ENCODE measurements around the gene C9orf43. TPM values are rescaled to one million over a fixed set of nuclear protein-coding genes. Genes with fewer than 3 reads are reported as not detected.

Gene C9orf43
- total RNA-seq, 1 donor from 2014 or later, result 0.35 TPM

GRCh38 chr9:113468716-113469448 lies 58.3 kb downstream of the C9orf43 start:
- ATAC-seq (no peak), DNase-seq (no peak)
- H3K27ac ChIP-seq, result no peak overlapping the region
- H3K9me3 ChIP-seq, result no peaks in the 10 kb centered on the region
- no peaks in the 10 kb centered on the region for H3K27me3 ChIP-seq (ENCODE audit: low read depth)
- H3K36me3 ChIP-seq, result no peaks in the 10 kb centered on the region
- intact Hi-C loops (cut with DNase I), result no loop called here
- TF ChIP-seq CTCF (IDR thresholded peaks at IDR 0.05), result no peak
- H3K4me1 ChIP-seq, result peaks cover 3% of the 10 kb centered on the region
- H3K4me3 ChIP-seq, result no peak overlapping the region

GRCh38 chr9:113471143-113471542 lies 60.6 kb downstream of the C9orf43 start:
- Histone ChIP-seq H3K27ac (no peak overlapping the region), H3K9me3 (no peaks in the 10 kb centered on the region), H3K36me3 (no peaks in the 10 kb centered on the region), H3K27me3 (ENCODE audit: low read depth) (no peaks in the 10 kb centered on the region), H3K4me3 (no peak overlapping the region), H3K4me1 (no peaks in the 10 kb centered on the region)
- intact Hi-C loops (cut with DNase I), result no loop called here
- no peak for DNase-seq
- TF ChIP-seq CTCF (IDR thresholded peaks at IDR 0.05), result no peak
- no peak for ATAC-seq

GRCh38 chr9:113471566-113471965 lies 61.0 kb downstream of the C9orf43 start:
- no peak for ATAC-seq
- Histone ChIP-seq H3K4me1 (no peaks in the 10 kb centered on the region), H3K36me3 (no peaks in the 10 kb centered on the region), H3K4me3 (no peak overlapping the region), H3K9me3 (no peaks in the 10 kb centered on the region), H3K27ac (no peak overlapping the region), H3K27me3 (ENCODE audit: low read depth) (no peaks in the 10 kb centered on the region)
- TF ChIP-seq CTCF (IDR thresholded peaks at IDR 0.05), result no peak
- intact Hi-C loops (cut with DNase I), result no loop called here
- DNase-seq, result no peak

- Histone ChIP-seq H3K4me3 (no peak overlapping the region), H3K4me1 (no peaks in the 10 kb centered on the region), H3K9me3 (no peaks in the 10 kb centered on the region), H3K27me3 (ENCODE audit: low read depth) (no peaks in the 10 kb centered on the region), H3K36me3 (no peaks in the 10 kb centered on the region), H3K27ac (no peak overlapping the region)
- DNase-seq (no peak), ATAC-seq (no peak)
- TF ChIP-seq CTCF (IDR thresholded peaks at IDR 0.05), result no peak
- intact Hi-C loops (cut with DNase I), result no loop called here
Measured at GRCh38 chr9:113472199-113472598, 61.7 kb downstream of the C9orf43 start.

GRCh38 chr9:113474360-113475028 lies 63.9 kb downstream of the C9orf43 start:
- no peak overlapping the region for H3K27ac ChIP-seq
- H3K4me1 ChIP-seq, result no peaks in the 10 kb centered on the region
- H3K36me3 ChIP-seq, result no peaks in the 10 kb centered on the region
- no peak overlapping the region for H3K4me3 ChIP-seq
- H3K27me3 ChIP-seq (ENCODE audit: low read depth), result no peaks in the 10 kb centered on the region
- no peak for ATAC-seq
- intact Hi-C loops (cut with DNase I), result no loop called here
- TF ChIP-seq CTCF (IDR thresholded peaks at IDR 0.05), result no peak
- no peak for DNase-seq
- no peaks in the 10 kb centered on the region for H3K9me3 ChIP-seq

All from lower lobe of right lung (tissue), 2 donors.